Stimulated activated CD4-positive, alpha-beta T cell treated with anti-CD3 and anti-CD28 coated beads, TNF-alpha, amount 100 ng/mL, for 24 hours (primary cell): Measurements from ENCODE around the gene PKN1.
A peak's percentile ranks its signal among the peaks of the same experiment; 100 is the strongest.
"Not testable (repeated sequence)": the region's sequence is repeated elsewhere in the genome, so short reads cannot be mapped to it uniquely, and the experiment has no call there.

Source experiments
- DNase-seq, 3 experiments: peaks; one replicate each; pipeline ENCODE4 v3.0.0-alpha.2; 2020; ENCODE audit warnings: low read depth in 3 of 3

Gene PKN1

DNA sequence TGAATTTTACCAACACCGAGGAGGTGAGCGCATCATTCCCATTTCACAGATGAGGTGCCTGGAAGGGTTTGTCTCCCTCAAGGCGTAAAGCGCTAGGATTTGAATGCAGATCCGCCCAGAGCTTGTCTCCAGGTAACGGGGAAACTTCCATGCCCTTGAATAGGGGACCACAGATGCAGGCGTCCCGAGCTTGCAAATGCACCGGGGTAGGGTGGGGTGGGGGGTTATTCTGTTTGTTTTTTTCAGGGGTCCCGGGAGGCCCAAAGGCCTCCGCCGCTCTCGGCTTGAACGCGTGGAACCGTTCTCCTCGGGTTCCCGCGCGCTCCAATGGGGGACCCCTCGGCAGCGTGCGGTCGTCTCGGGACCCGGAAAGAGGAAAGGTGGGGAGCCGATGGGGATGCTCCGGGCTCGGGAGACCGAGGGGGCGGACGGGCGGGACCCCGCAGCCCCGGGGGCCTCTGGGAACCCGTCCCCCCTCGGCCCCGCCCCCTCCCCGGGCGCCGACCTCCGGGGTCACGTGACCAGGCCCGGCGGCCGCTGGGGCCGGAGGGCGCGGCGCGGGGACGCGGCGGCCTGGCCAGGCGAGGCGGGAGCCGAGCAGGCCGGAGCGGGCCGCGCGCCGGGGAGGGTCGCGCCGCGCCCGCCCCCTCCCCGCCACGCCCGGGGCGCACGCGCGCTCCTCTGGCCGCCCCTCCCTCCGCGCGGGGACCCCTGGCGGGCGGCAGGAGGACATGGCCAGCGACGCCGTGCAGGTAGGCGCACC lies at the start of gene PKN1:
Gene PKN1, plus strand, starts transcription at position 516 of the 763 bp plus-strand sequence. Its CDS starts 216 bp downstream, at position 732.
- peak in 1 of 3 experiments; percentile 66 for DNase-seq

DNA sequence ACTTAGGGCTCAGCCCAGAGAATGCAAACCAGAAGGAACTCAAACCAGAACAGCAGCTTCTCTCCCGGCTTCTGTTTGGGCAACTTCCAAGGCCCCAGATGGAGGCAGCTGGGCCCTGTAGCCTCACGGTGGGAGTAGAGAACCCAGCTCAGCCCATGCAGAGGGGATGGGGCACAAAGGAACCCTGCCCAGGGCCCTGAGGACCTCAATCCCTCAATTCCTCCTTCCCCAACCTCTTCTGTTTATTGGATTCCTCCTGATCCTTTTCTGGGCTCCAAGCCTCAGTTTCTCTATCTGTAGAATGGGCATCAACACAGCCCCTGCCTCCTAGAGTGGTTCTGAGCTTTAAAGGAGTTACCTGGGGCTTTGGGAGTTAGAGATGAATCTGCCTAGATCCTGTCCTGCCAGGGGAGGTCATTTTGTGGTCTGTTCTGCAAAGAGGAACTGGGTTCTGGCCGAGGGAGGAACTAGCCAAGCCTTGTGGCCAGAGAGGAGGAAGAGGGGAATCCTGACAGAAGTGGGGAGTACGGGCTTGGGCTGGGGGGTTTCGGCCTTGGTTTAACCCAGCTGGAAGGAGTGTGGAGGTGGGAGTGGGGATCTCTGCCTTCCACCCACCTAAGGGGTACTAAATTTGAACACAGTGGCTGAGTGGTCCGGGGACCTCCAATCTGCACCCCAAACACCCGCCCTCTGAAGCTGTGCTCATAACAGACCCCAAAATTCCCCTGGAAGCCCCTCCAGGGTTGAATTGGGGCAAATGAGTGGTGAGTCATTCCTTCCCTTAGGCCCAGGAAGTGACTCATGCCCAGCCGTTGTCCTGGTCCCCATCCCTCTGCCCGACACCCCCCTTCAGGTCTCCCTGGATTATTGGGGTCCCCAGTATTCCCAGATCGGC lies 49.2 kb upstream of the PKN1 start:
- no peak for DNase-seq

GRCh38 chr19:14385492-14385891 lies 47.6 kb upstream of the PKN1 start:
- no peak for DNase-seq

DNA sequence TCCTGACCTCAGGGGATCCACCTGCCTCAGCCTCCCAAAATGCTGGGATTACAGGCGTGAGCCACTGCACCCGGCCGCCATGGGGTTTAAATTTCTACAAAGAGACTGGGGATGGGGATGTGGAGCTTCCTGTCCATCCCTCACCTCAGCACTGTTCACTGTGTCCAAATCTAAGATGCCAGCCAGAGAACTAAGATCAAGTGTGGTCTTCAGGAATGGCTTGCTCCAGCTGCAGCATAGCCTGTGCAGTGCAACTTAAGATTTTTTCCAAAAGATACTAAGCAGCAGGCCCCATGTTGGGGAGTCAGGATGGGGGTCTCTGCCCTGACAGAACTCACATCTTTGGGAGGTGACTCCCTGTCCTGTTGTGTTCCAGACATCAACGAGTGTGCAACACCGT lies 42.6 kb upstream of the PKN1 start:
- no peak for DNase-seq

DNA sequence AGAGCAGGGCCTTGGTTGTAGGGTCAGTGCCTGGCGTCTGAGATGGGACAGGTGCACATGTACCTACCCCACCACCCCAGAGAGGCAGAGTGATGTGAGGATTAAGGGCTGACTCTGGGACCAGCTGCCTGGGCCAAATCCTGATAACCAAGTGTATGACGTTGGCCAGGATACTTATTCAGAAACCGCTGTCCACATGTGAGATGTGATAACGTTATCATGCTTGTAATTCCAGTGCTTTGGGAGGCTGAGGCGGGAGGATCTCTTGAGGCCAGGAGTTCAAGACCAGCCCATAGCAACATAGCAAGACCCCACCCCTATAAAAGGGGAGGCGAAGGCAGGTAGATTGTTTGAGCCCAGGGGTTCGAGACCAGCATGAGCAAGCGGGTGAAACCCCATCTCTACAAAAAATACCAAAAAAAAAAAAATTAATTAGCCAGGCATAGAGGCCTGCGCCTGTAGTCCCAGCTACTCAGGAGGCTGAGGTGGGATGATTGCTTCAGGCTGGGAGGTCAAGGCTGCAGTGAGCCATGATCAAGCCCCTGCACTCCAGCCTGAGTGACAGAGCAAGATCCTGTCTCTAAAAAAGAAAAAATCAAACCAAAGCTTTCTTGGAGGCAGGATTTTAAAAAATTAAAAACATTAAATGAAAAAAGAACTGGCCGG lies 41.8 kb upstream of the PKN1 start:
- DNase-seq, result no peak

- DNase-seq, result no peak
Measured at GRCh38 chr19:14393329-14393728, 39.8 kb upstream of the PKN1 start.

DNA sequence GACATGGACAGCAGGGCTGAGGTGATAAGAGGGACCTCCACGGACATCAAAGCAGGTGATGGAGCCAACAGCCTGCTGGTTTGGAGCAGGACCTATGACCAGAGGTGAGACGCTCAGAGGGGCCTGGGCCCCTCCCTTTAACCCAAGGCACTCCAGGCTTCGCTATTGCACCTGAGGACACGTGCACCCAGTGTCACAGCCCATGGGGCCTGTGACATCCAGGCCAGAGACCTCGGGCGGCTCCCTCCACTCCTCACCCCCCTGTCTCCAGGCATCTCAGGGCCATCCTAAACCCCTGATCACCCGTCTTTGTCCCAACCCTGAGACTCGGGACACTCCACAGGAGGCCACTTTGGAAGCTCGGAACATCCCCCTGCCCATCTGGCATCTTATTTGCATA lies 38.9 kb upstream of the PKN1 start:
- no peak for DNase-seq

- DNase-seq, result no peak
Measured at GRCh38 chr19:14395262-14395661, 37.8 kb upstream of the PKN1 start.

DNA sequence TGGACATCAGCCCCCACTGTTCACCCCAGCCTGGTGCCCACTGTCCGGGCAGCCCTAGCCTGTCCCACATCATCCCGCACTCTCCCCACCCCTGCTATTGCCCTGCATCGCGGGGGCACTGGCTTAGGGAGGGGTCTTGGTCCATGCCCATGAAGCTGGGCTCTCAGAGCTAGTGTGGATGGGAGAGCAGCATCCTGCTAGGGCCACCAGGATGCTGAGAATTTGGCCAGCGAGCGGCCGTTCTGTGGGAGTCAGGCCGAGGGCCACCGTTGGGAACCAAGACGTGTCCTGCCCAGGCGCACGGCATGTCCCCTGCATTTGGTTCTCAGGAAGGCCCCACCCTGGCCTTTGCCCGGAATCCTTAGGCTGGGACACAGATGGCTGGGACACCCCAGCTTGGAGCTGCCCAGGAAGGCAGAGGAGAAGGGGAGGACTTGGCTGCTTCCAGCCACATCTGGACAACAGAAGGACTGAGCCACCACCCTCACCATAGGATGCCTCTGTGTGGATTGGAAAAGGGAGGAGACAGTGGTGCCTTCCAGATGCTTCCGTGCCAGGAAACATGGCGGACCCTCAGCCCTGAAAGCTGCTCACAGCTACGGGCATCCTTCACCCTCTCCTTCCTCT lies 37.3 kb upstream of the PKN1 start:
- no peak for DNase-seq

DNA sequence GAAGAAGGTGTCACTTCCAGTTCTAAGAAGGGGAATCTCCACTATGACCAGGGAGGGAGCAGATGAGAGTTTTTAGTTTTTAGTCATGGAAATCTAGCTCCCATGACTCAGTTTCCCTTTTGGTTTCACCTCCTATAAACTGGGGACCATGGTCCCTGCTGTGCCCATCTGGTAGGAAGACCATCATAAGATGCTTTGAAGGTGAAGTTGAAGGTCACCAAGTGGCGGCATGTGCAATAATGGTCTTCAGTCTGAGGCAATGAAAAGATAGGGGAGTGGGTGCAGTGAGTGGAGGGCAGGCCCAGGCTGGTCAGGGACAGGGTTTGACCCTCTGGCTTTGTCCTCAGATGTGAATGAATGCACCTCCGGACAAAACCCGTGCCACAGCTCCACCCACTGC lies 36.4 kb upstream of the PKN1 start:
- DNase-seq, result not testable (repeated sequence)

- not testable (repeated sequence) for DNase-seq
Measured at GRCh38 chr19:14397168-14397567, 35.9 kb upstream of the PKN1 start.

- DNase-seq, result no peak
Measured at GRCh38 chr19:14400951-14401431, 32.1 kb upstream of the PKN1 start.

GRCh38 chr19:14401468-14402195 lies 31.5 kb upstream of the PKN1 start:
- no peak for DNase-seq

DNA sequence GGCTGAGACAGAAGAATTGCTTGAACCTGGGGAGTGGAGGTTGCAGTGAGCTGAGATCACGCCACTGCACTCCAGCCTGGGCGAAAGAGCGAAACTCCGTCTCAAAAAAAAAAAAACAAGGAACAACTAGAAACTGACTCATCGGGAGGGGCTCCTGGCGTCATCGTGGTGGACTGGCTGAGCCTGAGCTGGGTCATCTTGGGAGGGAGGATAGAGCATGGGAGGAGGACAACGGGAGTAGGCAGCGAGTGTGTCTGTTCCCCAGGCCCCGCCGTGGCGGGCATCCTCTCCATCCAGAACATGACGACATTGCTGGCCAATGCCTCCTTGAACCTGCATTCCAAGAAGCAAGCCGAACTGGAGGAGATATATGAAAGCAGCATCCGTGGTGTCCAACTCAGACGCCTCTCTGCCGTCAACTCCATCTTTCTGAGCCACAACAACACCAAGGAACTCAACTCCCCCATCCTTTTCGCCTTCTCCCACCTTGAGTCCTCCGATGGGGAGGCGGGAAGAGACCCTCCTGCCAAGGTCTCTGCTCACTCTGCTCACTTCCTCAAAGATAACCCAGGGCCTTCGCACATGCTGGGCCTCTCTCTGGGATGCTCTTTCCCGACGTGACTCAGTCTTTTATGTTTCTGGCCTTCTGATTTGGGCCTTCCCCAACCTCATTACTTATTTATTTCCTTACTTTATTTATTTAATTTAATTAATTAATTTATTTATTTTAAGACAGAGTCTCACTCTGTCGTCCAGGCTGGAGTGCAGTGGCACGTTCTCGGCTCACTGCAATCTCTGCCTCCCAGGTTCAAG lies 30.6 kb upstream of the PKN1 start:
- no peak for DNase-seq

- not testable (repeated sequence) for DNase-seq
Measured at GRCh38 chr19:14403145-14403930, 29.8 kb upstream of the PKN1 start.

DNA sequence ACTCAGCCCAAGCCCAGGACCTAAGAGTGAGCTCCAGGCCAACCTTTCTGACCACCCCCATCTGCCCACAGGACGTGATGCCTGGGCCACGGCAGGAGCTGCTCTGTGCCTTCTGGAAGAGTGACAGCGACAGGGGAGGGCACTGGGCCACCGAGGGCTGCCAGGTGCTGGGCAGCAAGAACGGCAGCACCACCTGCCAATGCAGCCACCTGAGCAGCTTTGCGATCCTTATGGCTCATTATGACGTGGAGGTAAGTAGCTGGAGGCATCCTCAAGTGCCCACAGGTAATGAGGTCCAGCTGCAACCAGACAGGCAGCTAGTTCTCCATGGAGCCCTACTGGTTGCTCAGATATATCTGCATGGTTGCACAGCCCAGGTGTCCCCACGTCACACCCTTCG lies 28.8 kb upstream of the PKN1 start:
- no peak for DNase-seq

DNA sequence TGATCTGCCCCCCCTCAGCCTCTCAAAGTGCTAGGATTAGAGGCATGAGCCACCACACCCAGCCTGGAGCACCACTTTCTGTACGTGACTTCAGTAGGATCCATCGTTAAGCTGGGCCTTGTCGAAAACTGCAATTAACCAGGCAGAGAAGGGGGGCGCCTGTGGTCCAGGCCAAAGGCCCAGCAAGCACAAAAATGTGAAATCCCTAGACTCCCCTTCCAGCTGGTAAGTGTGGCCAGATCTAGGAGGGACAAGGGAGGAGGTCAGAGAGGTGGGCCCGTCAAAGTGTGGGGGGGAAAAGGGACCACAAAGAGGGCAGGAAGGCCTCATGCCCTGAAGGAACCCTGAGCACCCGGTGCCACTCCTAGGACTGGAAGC lies 27.7 kb upstream of the PKN1 start:
- DNase-seq, result no peak

DNA sequence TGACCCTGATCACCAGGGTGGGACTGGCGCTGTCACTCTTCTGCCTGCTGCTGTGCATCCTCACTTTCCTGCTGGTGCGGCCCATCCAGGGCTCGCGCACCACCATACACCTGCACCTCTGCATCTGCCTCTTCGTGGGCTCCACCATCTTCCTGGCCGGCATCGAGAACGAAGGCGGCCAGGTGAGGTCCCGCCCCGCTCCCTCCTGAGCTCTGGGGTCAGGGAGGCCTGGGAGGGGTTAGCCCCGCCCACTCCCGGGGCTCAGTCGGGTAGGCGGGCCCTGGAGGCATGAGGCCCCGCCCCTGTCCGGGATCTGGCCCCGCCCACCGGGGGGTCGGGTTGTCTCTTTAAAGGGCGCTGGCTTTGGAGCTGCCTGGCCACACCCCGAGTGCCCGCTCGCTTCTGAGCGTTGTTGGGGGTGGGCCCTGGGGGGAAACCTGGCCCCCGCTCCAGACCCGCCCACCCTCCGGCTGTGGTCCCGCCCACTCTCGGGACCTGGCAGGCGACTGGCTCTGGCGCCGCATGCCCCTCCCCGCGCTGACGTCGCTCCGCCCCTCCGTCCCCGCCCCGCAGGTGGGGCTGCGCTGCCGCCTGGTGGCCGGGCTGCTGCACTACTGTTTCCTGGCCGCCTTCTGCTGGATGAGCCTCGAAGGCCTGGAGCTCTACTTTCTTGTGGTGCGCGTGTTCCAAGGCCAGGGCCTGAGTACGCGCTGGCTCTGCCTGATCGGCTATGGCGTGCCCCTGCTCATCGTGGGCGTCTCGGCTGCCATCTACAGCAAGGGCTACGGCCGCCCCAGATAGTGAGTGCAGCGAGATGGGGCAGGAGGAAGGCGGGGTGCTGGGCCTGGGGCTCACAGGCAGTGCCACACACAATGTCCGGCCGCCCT lies 27.1 kb upstream of the PKN1 start:
- DNase-seq, result peak; percentile 79 to 91 (median 82)
